HL-60 (cell line): Measurements from ENCODE around the gene RMND5B.

Experiments
- DNase-seq, 2 experiments: peaks; one replicate each; pipeline ENCODE4 v3.0.0-alpha.2; 2010 to 2020; ENCODE audit warnings: low read depth in 1 of 2, low spot score in 1 of 2
- H3K27ac ChIP-seq: fragments of 250-450 bp; sonication (Bioruptor Pico); replicated peaks from 2 replicates; pipeline ENCODE4 v1.5.1; 2020; ENCODE audit warnings: mild to moderate bottlenecking, moderate library complexity
- H3K27me3 ChIP-seq: fragments of 250-450 bp; sonication (Bioruptor Pico); 2 replicates; pipeline ENCODE4 v1.5.1; 2021; ENCODE audit warnings: mild to moderate bottlenecking, moderate library complexity; ENCODE audit not compliant: insufficient read depth, poor library complexity, severe bottlenecking
- H3K4me3 ChIP-seq: replicated peaks from 2 replicates; pipeline ENCODE4 v1.5.1; 2011; ENCODE audit warnings: mild to moderate bottlenecking, control low read depth, low read length; ENCODE audit not compliant: insufficient read depth
- GABPA ChIP-seq: IDR thresholded peaks from 2 replicates; pipeline ENCODE4 v1.6.1; 2012; ENCODE audit warnings: low read depth
- POLR2AphosphoS5 ChIP-seq: IDR thresholded peaks from 2 replicates; pipeline ENCODE4 v1.6.1; 2012; ENCODE audit warnings: low read depth
- SPI1 ChIP-seq: IDR thresholded peaks from 2 replicates; pipeline ENCODE4 v1.6.1; 2012; ENCODE audit warnings: low read depth, mild to moderate bottlenecking, borderline replicate concordance
- TF ChIP-seq, protein P1 (sequence below): IDR thresholded peaks from one replicate; pipeline ENCODE4 v1.5.1; 2011; ENCODE audit warnings: low read length, control low read depth, inconsistent platforms; ENCODE audit not compliant: insufficient read depth
- TF ChIP-seq, protein P2 (sequence below): IDR thresholded peaks from 2 replicates; pipeline ENCODE4 v1.6.1; 2012; ENCODE audit warnings: low read depth; ENCODE audit not compliant: insufficient replicate concordance

RMND5B gene

DNA sequence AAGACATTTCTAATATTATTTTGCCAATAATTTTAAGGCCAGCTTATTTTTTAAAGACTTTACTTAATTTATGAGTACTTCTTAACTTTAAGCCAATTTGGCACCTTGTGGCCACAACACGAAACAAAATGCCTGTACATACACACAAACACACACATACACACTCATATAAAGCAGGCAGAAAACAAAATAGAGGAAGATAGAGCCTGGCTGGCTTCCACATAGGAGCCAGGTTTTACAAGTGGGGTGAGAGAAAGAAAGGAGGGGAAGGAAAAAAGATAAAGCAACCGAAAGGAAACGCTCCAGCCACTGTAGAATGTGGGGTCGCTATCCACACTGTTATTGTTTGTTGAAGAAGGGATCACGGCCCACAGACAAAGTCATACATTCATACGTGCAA, 46.0 kb downstream of the RMND5B start:
- no peak for DNase-seq
- Histone ChIP-seq H3K4me3 (no peak overlapping the region), H3K27me3 (no peaks in the 10 kb centered on the region), H3K27ac (no peak overlapping the region)
- no peak for TF ChIP-seq POLR2AphosphoS5
- TF ChIP-seq GABPA: no peak
- TF ChIP-seq, protein P1, sequence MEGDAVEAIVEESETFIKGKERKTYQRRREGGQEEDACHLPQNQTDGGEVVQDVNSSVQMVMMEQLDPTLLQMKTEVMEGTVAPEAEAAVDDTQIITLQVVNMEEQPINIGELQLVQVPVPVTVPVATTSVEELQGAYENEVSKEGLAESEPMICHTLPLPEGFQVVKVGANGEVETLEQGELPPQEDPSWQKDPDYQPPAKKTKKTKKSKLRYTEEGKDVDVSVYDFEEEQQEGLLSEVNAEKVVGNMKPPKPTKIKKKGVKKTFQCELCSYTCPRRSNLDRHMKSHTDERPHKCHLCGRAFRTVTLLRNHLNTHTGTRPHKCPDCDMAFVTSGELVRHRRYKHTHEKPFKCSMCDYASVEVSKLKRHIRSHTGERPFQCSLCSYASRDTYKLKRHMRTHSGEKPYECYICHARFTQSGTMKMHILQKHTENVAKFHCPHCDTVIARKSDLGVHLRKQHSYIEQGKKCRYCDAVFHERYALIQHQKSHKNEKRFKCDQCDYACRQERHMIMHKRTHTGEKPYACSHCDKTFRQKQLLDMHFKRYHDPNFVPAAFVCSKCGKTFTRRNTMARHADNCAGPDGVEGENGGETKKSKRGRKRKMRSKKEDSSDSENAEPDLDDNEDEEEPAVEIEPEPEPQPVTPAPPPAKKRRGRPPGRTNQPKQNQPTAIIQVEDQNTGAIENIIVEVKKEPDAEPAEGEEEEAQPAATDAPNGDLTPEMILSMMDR: no peak
- TF ChIP-seq SPI1: no peak
- TF ChIP-seq, protein P2, sequence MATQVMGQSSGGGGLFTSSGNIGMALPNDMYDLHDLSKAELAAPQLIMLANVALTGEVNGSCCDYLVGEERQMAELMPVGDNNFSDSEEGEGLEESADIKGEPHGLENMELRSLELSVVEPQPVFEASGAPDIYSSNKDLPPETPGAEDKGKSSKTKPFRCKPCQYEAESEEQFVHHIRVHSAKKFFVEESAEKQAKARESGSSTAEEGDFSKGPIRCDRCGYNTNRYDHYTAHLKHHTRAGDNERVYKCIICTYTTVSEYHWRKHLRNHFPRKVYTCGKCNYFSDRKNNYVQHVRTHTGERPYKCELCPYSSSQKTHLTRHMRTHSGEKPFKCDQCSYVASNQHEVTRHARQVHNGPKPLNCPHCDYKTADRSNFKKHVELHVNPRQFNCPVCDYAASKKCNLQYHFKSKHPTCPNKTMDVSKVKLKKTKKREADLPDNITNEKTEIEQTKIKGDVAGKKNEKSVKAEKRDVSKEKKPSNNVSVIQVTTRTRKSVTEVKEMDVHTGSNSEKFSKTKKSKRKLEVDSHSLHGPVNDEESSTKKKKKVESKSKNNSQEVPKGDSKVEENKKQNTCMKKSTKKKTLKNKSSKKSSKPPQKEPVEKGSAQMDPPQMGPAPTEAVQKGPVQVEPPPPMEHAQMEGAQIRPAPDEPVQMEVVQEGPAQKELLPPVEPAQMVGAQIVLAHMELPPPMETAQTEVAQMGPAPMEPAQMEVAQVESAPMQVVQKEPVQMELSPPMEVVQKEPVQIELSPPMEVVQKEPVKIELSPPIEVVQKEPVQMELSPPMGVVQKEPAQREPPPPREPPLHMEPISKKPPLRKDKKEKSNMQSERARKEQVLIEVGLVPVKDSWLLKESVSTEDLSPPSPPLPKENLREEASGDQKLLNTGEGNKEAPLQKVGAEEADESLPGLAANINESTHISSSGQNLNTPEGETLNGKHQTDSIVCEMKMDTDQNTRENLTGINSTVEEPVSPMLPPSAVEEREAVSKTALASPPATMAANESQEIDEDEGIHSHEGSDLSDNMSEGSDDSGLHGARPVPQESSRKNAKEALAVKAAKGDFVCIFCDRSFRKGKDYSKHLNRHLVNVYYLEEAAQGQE: no peak

DNA sequence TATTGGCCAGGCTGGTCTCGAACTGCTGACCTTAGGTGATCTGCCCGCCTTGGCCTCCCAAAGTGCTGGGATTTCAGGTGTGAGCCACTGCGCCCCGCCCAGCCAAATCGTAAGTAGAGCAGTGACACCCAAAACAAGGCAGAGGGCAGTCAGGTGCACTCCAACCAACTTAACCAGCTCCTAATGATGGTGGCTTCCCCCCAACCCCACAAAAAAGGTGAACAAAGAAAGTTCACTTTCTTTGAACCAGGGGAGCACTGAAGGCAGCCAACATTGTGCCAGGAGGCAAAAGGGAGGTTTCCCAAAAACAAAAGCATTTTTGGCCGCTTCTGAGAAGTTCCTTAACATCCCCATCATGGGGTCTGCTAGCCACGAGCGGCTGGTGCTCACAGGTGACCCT, 46.8 kb downstream of the RMND5B start:
- Histone ChIP-seq H3K27ac (no peak overlapping the region), H3K27me3 (no peaks in the 10 kb centered on the region), H3K4me3 (no peak overlapping the region)
- TF ChIP-seq, protein P1: no peak
- TF ChIP-seq, protein P2: no peak
- TF ChIP-seq GABPA: no peak
- TF ChIP-seq SPI1: no peak
- no peak for TF ChIP-seq POLR2AphosphoS5
- DNase-seq: no peak

DNA sequence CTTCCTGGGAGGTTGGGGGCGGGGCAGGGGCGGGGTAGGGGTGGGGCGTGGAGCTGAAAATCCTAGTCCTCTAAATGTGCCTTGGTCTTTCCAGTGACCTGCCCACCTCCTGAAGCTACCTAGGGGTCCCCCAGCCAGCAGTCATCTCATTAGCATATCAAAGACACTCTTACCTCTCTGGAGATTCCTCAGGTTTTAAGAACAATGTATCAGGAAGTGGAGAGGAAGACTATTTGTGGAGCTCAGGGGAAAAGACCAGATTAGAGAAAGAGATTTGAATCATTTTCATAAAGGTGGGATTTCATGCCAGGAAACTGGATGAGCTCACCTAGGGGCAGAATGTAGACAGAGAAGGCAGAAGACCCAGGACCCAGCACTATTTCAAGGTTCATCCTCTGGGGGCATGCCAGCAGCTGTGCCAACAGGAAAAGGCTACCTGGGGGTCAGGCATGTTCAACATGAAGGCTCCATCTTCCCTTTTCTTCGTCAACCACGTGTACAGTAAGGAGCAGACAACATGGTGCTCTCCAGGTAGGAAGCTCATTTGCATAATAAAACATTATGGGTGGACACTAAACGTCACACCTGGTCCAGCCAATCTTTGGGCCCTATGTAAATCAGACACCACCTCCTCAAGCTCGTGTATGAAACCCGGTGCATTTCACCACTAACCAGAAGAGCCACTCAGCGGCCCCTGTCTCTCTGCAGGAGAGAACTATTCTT, 49.5 kb downstream of the RMND5B start:
- no peak overlapping the region for H3K4me3 ChIP-seq
- H3K27ac ChIP-seq: no peak overlapping the region

More for the DNA sequence above, 49.5 kb downstream of the RMND5B start:
- no peak for DNase-seq
- TF ChIP-seq POLR2AphosphoS5 (no peak), GABPA (no peak), SPI1 (no peak)
- TF ChIP-seq, protein P2: no peak
- TF ChIP-seq, protein P1: no peak
- H3K27me3 ChIP-seq: no peaks in the 10 kb centered on the region
